GM18868 (cell line): Measurements from ENCODE around the gene APBA2.

Source experiments
- ATAC-seq: cut with Tn5 transposase; IDR thresholded peaks from one replicate; pipeline ENCODE4 v1.9.1; 2021; ENCODE audit warnings: mild to moderate bottlenecking, moderate library complexity; ENCODE audit not compliant: unreplicated experiment

The APBA2 gene

GRCh38 chr15:29113336-29114220, 227.8 kb downstream of the APBA2 start:
- ATAC-seq = no peak

DNA sequence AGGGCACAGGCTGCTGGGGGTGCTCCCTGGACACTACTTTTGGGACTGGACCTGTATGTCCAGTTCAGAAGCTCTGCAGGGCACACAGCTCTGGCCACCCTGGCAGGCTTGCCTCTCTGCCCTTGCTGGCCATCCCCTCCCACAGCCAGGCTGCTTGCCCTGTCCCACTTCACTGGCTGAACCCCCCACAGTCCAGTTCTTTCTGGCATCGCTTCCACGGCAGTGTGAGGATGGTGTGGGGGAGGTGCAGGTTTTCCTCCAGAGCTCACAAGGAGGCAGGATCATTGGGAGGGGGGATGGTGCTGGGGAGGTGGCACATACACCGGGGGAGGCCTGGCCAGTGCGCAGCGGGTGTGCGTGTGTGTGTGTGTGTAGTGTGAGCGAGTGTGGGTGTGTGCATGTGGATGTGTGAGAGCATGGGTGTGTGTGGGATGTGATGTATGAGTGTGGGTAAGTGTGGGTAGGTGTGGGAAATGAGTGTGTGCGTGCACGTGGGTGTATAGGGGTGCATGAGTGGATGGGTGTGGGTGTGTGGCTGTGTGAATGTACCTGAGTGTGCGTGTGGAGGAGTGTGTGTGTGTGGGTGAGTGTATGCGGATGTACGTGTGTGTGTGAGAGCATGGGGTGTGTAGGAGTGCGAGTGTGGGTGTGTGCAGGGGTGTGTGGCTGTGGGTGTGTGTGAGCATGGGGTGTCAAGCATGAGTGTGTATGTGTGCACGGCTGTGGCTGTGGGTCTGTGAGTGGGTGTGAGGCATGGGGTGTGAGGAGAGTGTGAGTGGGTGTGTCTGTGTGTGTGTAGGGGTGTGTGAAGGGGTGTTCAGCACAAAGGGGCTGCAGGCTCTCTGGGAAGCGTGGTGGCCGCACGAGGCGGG, 228.7 kb downstream of the APBA2 start:
- ATAC-seq = no peak

GRCh38 chr15:29115093-29115991, 229.6 kb downstream of the APBA2 start:
- no peak for ATAC-seq

GRCh38 chr15:29116970-29117700, 231.4 kb downstream of the APBA2 start:
- ATAC-seq = no peak

DNA sequence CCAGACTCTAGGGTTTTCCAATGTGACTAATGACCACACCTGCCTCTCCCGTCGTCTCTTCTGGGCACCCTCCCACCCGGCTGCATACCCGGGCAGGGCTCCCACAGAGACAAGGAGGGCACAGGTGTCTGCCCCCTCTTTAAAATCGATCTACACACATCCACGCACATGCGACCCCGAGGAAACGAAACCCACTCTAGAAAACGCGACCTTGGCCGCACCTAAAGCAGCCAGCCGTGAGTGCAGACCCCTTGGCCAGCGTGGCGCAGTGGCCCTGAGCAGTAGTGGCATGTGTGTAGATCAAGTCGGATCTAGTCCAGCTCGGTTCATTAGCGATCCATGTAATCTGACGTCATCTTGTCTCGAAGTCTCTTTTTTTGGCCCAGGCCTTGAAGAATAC, 232.0 kb downstream of the APBA2 start:
- no peak for ATAC-seq

DNA sequence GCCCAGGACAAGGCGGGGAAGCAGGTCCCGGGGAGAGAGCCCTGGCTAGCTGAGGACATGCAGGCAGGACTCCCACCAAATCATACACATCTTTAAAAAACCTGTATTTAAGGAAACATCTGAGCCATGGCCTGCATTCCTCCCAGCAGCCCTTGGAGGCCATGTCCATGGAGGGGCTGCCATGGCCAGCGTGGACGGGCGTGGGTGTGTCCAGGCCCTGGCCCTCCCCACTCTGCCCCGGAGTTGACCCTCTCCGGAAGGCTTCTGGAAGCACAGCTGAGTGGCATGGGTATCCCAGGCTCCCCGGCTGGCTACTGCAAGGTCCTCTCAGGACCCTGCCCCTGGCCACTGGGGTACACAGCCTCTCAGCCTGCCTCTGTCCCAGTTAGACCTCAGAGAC, 234.1 kb downstream of the APBA2 start:
- ATAC-seq = no peak

GRCh38 chr15:29120593-29121368, 235.0 kb downstream of the APBA2 start:
- no peak for ATAC-seq

- no peak for ATAC-seq
These were observed 235.5 kb downstream of the APBA2 start for GRCh38 chr15:29121369-29121656.

DNA sequence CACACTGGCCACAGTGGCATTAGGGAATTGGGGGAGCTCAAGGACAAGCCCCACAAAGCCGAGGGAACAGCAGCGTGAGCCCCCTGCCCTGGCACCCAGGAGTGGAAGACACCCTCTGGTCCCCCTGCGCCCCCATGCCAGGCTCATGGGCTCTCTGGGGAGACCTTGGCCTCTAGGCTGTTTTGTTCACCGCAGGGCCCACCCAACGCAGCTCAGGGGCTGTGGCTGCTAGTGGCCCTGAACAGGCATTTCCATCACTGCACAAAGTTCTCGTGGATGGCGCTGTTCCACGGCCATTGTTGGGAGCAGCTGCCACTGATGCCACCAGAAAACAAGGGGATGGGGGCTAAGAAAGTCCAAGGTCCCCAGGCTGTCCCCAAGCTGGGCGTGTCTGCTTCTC, 236.1 kb downstream of the APBA2 start:
- no peak for ATAC-seq

- no peak for ATAC-seq
These were observed 236.7 kb downstream of the APBA2 start for GRCh38 chr15:29122506-29122905.

- ATAC-seq = no peak
These were observed 237.4 kb downstream of the APBA2 start for GRCh38 chr15:29123171-29123570.

DNA sequence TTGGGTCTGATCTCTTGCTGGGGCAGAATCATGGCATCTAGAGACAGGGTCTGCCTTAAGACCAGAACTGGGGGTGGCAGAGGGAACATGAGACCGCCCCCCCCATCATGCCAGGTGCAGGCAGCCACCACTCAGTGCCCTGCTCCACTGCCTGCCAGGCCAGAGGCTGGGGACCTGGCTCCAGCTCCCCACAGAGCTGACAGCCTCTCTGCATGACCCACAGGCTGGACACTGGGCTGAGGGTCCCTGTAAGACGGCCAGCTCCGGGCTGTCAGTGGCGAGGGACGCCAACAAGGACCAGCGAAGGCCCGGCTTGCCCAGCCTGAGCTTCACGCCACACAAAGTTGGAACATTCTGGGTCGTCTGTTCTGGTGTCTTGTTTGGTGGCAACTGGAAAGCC, 238.2 kb downstream of the APBA2 start:
- no peak for ATAC-seq

DNA sequence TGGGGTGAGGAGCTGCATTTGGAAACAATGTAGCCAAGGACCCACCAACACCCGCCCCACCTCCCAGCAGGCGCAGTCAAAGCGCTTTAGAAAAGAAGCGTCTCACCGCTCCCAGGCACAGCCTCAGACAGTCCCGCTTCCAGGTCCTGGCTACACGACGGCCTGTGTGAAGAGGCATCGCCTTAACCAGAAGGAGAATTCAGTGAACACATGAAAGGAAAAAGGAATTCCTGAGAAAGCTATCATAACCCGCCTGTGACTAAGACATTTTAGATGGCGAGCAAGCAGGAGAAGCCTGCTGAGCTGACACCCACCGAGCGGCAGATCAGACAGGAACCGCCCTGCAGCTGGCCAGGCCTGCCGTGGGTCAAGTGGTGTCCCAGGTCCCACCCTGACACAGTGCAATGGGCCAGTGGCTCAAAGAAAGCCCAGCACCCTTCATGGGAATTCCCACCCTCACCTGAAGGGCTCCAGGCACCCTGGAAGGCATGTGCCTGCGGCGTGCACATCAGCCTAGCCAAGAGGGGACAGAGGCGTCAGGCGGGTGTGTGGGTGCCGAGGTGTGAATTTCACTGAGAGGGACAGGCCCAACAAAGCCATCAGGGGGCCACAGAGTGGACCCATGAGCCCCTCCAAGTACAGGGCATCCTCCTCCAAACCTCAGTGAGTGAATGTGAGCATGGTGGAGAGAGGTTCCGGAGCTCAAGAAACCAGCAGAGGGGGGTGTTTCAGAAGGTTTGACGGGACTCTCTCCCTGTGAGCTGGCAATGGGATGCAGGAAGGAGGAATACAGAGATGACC, 239.0 kb downstream of the APBA2 start:
- no peak for ATAC-seq

DNA sequence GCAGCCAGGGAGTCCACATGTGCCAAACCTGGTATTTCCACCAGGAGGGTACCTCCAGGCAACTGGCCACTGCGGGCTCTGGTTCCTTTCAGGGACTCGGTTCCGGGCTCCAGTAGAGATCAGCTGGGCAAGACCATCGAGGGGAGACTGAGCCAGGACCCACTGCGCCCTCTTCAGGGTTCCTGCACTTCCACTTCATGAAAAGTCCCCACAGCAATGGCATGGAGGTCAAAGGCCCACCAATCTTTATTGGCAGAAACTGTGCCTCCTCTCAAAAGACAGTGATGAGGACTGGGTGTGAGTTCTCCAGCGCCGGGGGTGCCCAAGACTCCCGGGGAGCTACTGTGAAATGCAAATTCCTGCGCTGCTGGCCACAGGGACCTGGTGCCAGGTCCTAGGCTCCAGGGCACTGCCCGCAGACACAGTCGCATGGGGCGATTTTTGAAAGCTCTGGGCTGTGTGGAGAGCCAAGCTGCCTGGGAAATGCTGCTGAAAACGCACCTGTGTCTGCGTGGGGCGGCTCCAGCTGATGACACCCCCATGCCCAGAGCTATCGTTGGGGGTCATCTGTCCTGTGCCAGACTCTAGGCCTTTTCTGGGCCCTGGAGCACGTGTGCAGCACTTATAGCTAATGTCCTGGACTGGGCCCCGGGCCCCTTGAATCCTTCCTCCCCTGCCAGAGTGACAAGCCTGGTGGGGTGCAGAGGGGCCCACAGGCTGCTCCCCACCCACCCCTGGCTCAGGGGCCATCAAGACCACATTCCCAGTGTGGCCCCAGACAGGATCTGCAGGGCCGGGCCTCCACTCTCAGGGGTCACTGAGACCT, 239.8 kb downstream of the APBA2 start:
- no peak for ATAC-seq

DNA sequence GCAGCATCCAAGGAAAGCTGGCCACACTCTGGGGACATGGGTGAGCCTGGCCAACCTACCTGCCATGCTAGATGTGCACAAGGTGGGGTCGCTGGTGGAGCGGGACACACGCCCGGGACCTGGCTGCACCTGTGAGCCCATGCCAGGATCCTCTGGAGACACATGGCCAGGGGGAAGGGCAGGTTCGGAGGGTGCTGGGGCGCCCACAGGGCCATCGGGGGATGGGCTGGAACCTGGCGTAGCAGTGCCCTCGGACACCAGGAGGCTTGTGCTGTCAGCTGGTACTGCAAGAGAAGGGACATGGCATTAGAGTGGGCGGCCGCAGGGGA, 240.4 kb downstream of the APBA2 start:
- no peak for ATAC-seq

- ATAC-seq = no peak
These were observed 241.2 kb downstream of the APBA2 start for GRCh38 chr15:29126821-29127461.

- no peak for ATAC-seq
These were observed 242.0 kb downstream of the APBA2 start for GRCh38 chr15:29127506-29128430.
